Retinal pigment epithelial cell (primary cell): Measurements from ENCODE around the gene MTARC1.

Experiments used
- DNase-seq: peaks from one replicate; pipeline ENCODE4 v3.0.0-alpha.2; 2010; ENCODE audit warnings: low read depth
- H3K4me3 ChIP-seq: 2 replicates; pipeline ENCODE4 v1.5.1; 2011; ENCODE audit warnings: mild to moderate bottlenecking, low read length, control low read depth, moderate library complexity
- CTCF ChIP-seq: conservative IDR thresholded peaks from 2 replicates; pipeline ENCODE4 v1.5.1; 2011; ENCODE audit warnings: low read depth, low read length, control low read depth, inconsistent platforms

MTARC1 gene

GRCh38 chr1:220789532-220790147 is 2.9 kb downstream of the MTARC1 start:
- TF ChIP-seq CTCF, result no peak
- DNase-seq, result no peak

GRCh38 chr1:220791285-220791684 is 4.6 kb downstream of the MTARC1 start:
- no peak for TF ChIP-seq CTCF
- no peak overlapping the region for H3K4me3 ChIP-seq
- DNase-seq, result no peak

More at GRCh38 chr1:220789532-220790147, 2.9 kb downstream of the MTARC1 start:
- no peak overlapping the region for H3K4me3 ChIP-seq

- no peak for TF ChIP-seq CTCF
- no peak overlapping the region for H3K4me3 ChIP-seq
- no peak for DNase-seq
Observed at GRCh38 chr1:220791956-220792355, 5.2 kb downstream of the MTARC1 start.

- TF ChIP-seq CTCF, result no peak
- no peak overlapping the region for H3K4me3 ChIP-seq
Observed at GRCh38 chr1:220796530-220796929, 9.8 kb downstream of the MTARC1 start.

GRCh38 chr1:220797044-220797443 is 10.3 kb downstream of the MTARC1 start:
- TF ChIP-seq CTCF, result no peak
- no peak overlapping the region for H3K4me3 ChIP-seq
- DNase-seq, result no peak

More at GRCh38 chr1:220796530-220796929, 9.8 kb downstream of the MTARC1 start:
- no peak for DNase-seq

GRCh38 chr1:220797553-220797952 is 10.8 kb downstream of the MTARC1 start:
- no peak for DNase-seq
- H3K4me3 ChIP-seq, result no peak overlapping the region
- TF ChIP-seq CTCF, result no peak

- no peak for DNase-seq
- H3K4me3 ChIP-seq, result no peak overlapping the region
- no peak for TF ChIP-seq CTCF
Observed at GRCh38 chr1:220798338-220798737, 11.6 kb downstream of the MTARC1 start.
